GM10266 (cell line): ENCODE data around the gene MAG.
"Not testable (repeated sequence)": the region's sequence is repeated elsewhere in the genome, so short reads cannot be mapped to it uniquely, and the experiment has no call there.

Experiments used
- DNase-seq: peaks from one replicate; pipeline ENCODE4 v3.0.0; 2012; ENCODE audit errors: extremely low spot score
- TF ChIP-seq, protein P1 (sequence below): IDR thresholded peaks from 2 replicates; pipeline ENCODE4 v1.5.1; 2012; ENCODE audit warnings: mild to moderate bottlenecking, low read depth; ENCODE audit not compliant: control insufficient read depth, insufficient read depth; ENCODE audit errors: missing control alignments

Gene MAG

DNA sequence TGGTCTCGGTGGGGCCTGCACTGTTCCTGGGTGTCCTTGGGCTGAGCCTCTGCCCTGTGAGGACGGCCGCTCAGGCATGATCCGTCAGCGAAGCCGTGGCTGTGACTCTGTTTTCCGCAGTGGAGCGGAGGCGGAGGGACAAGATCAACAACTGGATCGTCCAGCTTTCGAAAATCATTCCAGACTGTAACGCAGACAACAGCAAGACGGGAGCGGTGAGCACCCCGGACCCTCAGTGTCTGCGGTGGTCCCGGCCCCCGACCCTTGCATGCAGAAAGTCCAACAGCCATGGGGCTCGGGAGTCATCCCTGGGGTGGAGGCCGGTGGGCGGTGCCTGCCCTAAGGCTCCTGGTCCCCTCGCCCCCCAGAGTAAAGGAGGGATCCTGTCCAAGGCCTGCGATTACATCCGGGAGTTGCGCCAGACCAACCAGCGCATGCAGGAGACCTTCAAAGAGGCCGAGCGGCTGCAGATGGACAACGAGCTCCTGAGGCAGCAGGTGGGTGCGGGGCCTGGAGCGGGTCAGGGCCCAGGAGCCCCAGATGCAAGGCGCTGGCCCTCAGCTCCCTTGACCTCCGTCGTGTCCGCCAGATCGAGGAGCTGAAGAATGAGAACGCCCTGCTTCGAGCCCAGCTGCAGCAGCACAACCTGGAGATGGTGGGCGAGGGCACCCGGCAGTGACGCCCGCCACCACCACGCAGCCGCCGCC is 13.2 kb upstream of the MAG start:
- TF ChIP-seq, protein P1, sequence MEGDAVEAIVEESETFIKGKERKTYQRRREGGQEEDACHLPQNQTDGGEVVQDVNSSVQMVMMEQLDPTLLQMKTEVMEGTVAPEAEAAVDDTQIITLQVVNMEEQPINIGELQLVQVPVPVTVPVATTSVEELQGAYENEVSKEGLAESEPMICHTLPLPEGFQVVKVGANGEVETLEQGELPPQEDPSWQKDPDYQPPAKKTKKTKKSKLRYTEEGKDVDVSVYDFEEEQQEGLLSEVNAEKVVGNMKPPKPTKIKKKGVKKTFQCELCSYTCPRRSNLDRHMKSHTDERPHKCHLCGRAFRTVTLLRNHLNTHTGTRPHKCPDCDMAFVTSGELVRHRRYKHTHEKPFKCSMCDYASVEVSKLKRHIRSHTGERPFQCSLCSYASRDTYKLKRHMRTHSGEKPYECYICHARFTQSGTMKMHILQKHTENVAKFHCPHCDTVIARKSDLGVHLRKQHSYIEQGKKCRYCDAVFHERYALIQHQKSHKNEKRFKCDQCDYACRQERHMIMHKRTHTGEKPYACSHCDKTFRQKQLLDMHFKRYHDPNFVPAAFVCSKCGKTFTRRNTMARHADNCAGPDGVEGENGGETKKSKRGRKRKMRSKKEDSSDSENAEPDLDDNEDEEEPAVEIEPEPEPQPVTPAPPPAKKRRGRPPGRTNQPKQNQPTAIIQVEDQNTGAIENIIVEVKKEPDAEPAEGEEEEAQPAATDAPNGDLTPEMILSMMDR = no peak
- DNase-seq = no peak

DNA sequence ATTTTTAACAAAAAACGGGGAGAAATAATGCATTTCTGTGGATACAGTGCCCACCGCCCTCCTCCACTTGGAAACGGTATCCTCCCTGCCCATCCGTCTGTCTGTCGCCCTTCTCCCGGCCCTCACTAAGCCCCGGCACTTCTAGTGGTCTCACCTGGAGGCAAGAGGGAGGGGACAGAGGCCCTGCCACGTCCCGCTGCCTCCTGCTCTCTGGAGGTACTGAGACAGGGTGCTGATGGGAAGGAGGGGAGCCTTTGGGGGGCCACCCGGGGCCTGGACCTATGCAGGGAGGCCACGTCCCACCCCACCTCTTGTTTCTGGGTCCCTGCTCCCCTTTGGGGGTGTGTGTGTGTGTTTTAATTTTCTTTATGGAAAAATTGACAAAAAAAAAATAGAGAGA is 12.6 kb upstream of the MAG start:
- DNase-seq = no peak
- TF ChIP-seq, protein P1 = no peak

DNA sequence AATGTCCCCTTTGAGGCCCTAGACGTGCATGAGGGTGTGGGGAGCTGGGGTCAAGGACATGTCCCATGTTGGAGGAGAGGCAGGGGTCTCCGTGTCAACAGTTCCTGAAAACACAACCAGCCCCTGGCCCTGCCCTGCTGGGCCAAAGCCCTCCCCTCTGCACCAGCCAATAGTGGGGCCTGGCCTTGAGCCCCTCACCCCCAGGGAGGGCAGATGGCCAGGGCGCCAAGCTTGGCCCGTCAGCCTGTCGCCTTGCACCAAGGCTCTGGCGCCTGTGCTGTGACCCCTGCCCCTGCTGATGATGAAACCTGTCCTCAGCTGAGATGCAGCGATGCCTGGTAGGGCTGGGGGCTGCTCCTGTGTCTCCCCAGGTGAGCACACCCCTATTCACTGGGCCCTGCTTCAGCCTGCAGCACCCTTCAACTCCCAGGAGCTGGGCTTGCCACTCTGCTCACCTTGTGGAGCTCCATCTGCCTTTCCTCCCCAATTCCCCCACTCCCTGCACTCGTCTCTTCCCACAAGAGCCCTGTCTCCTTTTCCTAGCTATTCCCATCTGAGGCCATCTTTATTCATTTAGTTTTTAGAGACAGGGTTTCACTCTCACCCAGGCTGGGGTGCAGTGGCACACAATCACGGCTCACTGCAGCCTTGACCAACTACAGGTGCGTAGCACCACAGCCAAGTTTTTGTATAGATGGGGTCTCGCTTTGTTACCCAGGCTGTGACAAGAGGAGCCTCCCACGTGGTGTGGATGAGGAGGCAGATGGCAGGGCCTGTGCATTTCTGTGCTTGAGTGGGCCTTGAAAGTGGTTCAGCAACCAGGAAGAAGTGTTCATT is 11.8 kb upstream of the MAG start:
- TF ChIP-seq, protein P1 = no peak
- DNase-seq = no peak

DNA sequence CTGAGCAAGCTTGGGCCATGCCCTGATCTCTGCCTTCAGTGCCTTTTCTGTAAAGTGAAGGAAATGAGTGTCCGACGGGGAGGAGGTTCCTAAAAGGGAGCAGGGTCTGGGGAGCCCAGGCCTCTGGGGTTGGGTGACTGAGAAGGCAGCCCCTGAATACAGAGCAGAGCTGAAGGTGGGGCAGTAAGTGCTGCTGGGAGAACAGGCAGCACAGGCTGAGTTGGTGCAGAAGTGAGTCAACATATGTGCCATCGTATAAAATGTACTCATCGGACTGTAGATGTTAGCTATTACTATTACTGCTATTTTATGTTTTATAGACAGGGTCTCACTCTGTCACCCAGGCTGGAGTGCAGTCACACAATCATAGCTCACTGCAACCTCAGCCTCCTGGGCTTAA is 10.7 kb upstream of the MAG start:
- TF ChIP-seq, protein P1 = no peak
- DNase-seq = no peak

DNA sequence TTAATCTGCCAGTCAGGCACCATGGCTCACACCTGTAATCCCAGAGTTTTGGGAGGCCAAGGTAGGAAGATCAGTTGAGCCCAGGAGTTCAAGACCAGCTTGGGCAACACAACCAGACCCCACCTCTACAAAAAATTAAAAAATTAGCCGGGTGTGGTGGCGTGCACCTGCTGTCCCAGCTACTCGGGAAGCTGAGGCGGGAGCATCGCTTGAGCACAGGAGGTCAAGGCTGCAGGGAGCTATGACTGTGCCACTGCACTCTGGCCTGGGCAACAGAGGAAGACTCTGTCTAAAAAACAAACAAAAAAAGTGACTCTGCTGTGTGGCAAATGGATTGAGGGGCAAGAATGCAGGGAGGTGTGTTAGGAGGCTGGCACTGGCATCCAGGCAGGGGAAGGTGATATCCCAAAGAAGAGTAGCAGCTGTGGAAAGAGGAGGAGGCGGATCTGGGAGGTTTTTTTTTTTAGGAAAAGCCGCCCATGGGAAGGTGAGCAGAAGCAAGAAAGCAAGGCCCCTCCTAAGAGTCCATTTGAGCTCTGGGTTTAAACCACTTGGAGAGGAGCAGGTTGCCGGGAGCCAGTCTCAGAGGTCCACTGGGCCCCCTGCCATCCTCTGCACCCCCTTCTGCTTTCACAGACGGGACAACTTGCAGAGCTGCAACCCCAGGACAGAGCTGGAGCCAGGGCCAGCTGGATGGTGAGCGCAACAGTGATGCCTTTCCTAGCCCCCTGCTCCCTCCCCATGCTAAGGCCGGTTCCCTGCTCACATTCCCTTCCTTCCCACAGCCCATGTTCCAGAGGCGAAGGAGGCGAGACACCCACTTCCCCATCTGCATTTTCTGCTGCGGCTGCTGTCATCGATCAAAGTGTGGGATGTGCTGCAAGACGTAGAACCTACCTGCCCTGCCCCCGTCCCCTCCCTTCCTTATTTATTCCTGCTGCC is 7.5 kb upstream of the MAG start:
- no peak for DNase-seq
- TF ChIP-seq, protein P1 = no peak

DNA sequence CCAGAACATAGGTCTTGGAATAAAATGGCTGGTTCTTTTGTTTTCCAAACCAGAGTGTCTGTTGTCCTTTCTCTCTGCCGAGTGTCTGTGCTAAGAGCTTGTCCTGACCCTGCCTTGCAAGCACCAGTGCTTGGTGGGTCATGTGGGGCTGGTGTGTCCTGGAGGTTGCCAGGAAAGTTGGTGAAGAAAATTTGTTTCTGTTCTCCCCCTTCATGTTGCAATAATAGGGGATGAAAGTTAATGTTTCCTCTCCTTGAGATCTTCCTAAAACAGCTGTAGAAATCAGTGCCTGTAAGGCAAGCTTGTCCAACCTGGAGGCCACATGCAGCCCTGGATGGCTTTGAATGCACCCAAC is 6.9 kb upstream of the MAG start:
- no peak for DNase-seq
- TF ChIP-seq, protein P1 = no peak

DNA sequence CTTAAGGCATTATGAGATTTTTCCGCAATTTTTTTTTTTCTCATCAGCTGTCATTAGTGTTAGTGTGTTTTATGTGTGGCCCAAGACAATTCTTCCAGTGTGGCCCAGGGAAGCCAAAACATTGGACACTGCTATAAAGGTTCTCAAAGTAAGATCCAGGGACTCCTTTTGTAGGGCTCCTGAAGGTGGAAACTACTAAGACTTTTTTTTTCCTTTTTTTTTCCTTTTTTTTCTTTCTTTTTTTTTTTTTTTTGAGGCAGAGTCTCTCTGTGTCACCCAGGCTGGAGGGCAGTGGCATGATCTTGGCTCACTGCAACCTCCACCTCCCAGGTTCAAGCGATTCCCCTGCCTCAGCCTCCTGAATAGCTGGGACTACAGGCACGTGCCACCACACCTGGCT is 6.5 kb upstream of the MAG start:
- not testable (repeated sequence) for DNase-seq

DNA sequence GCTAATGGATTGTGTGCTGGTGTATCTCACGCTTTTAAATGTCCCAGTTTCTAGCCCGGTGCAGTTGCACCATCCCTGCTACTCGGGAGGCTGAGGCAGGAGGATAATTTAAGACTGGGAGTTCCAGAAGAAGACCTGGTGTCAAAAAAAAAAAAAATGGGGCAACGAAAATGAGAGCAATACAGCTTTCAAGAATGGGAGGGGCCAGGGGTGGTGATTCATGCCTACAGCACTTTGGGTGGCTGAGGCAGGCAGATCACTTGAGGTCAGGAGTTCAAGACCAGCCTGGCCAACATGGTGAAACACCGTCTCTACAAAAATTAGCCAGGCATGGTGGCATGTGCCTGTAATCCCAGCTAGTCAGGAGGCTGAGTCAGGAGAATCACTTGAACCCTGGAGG is 5.9 kb upstream of the MAG start:
- DNase-seq = not testable (repeated sequence)
